Measurements from ENCODE around the gene AOPEP.
"Not testable (repeated sequence)": the region's sequence is repeated elsewhere in the genome, so short reads cannot be mapped to it uniquely, and the experiment has no call there.

DNA sequence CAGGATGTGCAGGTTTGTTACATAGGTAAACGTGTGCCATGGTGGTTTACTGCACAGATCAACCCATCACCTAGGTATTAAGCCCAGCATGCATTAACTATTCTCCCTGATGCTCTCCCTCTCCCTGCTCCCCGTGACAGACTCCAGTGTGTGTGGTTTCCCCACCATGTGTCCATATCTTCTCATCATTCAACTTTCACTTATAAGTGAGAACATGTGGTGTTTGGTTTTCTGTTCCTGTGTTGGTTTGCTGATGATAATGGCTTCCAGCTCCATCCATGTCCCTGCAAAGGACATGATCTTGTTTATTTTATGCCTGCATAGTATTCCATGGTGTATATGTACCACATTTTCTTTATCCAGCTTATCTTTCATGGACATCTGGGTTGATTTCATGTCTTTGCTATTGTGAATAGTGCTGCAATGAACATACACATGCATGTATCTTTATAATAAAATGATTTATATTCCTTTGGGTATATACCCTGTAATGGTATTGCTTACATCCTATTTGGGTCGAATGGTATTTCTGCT lies 103.6 kb downstream of the AOPEP start:
- not testable (repeated sequence) for TF ChIP-seq NFYB (IDR thresholded peaks at IDR 0.05; ENCODE audit: extremely low read depth, insufficient read length); GATAD2A (IDR thresholded peaks at IDR 0.05); RAD21 (CRISPR knock-in tag; conservative IDR thresholded peaks at IDR 0.05 in 1 of 2, IDR thresholded peaks at IDR 0.05 in 1 of 2); EZH2 (IDR thresholded peaks at IDR 0.05; ENCODE audit: borderline replicate concordance, low read depth, low read length)
- TF ChIP-seq, protein P1, sequence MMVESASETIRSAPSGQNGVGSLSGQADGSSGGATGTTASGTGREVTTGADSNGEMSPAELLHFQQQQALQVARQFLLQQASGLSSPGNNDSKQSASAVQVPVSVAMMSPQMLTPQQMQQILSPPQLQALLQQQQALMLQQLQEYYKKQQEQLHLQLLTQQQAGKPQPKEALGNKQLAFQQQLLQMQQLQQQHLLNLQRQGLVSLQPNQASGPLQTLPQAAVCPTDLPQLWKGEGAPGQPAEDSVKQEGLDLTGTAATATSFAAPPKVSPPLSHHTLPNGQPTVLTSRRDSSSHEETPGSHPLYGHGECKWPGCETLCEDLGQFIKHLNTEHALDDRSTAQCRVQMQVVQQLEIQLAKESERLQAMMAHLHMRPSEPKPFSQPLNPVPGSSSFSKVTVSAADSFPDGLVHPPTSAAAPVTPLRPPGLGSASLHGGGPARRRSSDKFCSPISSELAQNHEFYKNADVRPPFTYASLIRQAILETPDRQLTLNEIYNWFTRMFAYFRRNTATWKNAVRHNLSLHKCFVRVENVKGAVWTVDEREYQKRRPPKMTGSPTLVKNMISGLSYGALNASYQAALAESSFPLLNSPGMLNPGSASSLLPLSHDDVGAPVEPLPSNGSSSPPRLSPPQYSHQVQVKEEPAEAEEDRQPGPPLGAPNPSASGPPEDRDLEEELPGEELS (CRISPR knock-in tag; IDR thresholded peaks at IDR 0.05; ENCODE audit: borderline replicate concordance), result not testable (repeated sequence)

All from K562 (cell line).